Left cardiac atrium (tissue), 4 donors: Measurements from ENCODE around the gene SLC7A9. TPM values are rescaled to one million over a fixed set of nuclear protein-coding genes. Genes with fewer than 3 reads are reported as not detected.
"Not testable (repeated sequence)": the region's sequence is repeated elsewhere in the genome, so short reads cannot be mapped to it uniquely, and the experiment has no call there.

Experiments
- ATAC-seq, 2 donors: fragments of 200-7000 bp; cut with Tn5 transposase; one replicate each; pipeline ENCODE4 v1.9.1; 2020; ENCODE audit warnings: mild to moderate bottlenecking in 2 of 2, moderate library complexity in 2 of 2
- DNase-seq: peaks from one replicate; pipeline ENCODE4 v3.0.0-alpha.2; 2020
- intact Hi-C, 2 donors: fragments of 100-400 bp; cut with DNase I; formaldehyde crosslinking; loops; one replicate each; pipeline versions ENCODE4 v1.14.1 to v1.15.1; 2022 to 2023
- total RNA-seq, 2 donors: library from RNA; stranded (reverse); fragmentation: NEBNext Ultra II Directional; extraction: Animal tissue kit (Norgen Biotek cat#: 25700); gene quantifications; one replicate each; pipeline ENCODE4 v1.2.1, GENCODE V29; 2021
- donor health status: DM: no; HTN: yes; CAD: no.
- donor health status: DM: no; HTN: yes; CAD: no; lungs with severe emphysema.
- donor health status: DM: yes; HTN: yes; CAD: no.
- donor health status: Dilated cardiomyopathy.

Gene SLC7A9
- total RNA-seq, 2 donors from 2014 or later = 0.13 to 0.24 TPM

DNA sequence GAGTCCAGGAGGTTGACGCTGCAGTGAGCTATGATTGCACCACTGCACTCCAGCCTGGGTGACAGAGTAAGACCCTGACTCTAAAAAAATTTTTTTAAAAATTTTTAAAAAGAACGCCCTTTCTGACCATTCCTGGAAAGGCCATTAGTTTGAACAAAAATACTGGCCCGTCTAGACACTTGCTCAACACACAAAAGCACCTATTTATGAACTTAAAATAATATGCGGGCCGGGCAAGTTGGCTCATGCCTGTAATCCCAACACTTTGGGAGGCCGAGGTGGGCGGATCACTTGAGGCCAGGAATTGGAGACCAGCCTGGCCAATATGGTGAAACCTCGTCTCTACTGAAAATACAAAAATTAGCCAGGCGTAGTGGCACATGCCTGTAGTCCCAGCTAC lies 2.1 kb downstream of the SLC7A9 start:
- intact Hi-C loops, ATAC-seq, DNase-seq: not testable (repeated sequence)

- intact Hi-C loops = no loop called here
- DNase-seq (no peak), ATAC-seq (no peak)
Observed at GRCh38 chr19:32866564-32867265, 2.9 kb downstream of the SLC7A9 start.

DNA sequence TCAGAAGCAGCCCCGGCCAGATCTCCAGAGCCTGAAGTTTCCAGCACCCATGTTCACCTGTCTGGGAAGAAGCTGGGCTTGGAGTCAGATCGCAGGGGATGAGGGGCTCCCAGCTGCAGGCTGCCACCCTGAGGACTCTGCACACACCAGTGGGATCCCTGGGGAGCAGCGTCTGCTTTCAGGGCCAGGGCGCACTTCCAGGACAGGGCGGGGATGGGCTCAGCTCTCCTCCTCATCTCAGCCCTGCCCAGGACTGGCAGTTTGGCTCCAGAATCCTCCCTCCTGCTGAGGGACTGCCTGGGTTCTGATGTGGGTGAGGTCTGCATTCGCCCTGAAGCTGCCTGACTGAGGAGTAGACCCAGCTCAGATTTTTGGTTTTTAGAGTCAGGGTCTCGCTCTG lies 3.5 kb downstream of the SLC7A9 start:
- DNase-seq = no peak
- intact Hi-C loops = no loop called here
- no peak for ATAC-seq

- no peak for DNase-seq
- ATAC-seq = no peak
- intact Hi-C loops = no loop called here
Observed at GRCh38 chr19:32865326-32865725, 4.2 kb downstream of the SLC7A9 start.

- no peak for ATAC-seq
- DNase-seq = no peak
- intact Hi-C loops = no loop called here
Observed at GRCh38 chr19:32864318-32865007, 5.1 kb downstream of the SLC7A9 start.

DNA sequence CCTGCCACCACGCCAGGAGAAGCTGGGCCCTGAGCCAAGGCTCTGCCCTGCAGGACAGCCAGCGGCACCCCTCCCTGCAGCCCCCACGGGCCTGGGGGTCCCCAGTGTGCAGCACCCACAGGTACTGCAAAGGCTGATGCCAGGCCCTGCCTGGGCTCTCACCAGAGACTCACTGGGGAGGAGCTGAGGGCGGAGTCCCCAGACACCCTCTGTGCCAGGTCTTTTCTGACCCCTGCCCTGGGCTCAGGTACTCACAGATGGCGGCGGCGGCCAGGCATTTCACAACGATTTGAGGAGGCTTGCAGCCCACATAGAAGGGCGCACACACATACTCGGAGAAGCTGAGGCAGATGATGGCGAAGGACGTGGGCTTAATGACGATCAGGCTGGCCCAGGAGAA lies 5.7 kb downstream of the SLC7A9 start:
- no peak for ATAC-seq
- DNase-seq = no peak
- intact Hi-C loops = no loop called here

DNA sequence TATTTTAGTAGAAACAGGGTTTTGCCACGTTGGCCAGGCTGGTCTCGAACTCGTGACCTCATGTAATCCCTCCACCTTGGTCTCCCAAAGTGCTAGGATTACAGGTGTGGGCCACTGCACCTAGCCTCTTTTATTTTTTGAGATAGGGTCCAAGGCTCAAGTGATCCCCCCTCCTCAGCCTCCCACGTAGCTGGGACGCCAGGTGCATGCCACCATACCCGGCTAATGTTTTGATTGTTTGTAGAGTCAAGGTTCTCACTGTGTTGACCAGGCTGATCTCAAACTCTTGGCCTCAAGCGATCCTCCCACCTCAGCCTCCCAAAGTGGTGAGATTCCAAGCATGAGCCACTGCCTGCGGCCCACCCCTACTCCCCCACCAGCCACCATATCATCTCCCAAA lies 6.3 kb downstream of the SLC7A9 start:
- intact Hi-C loops = no loop called here
- DNase-seq (no peak), ATAC-seq (no peak)

DNA sequence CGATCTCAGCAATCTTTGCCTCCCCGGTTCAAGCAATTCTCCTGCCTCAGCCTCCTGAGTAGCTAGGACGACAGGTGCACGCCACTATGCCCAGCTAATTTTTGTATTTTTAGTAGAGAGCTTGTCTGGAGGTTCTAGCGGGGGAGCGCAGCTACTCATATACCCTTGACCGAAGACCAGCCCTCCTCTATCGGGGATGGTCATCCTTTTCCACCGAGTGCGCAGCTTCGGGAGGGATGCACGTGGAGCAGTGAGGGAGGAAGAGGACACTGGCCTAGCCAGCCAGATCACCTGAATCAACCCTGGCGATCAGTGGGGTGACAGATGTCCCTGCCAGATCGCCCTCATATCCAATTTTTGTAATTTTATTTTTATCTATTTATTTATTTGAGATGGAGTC lies 6.8 kb downstream of the SLC7A9 start:
- ATAC-seq (no peak), DNase-seq (no peak)
- intact Hi-C loops = no loop called here

GRCh38 chr19:32862173-32862572 lies 7.4 kb downstream of the SLC7A9 start:
- ATAC-seq (no peak), DNase-seq (no peak)
- intact Hi-C loops = no loop called here

DNA sequence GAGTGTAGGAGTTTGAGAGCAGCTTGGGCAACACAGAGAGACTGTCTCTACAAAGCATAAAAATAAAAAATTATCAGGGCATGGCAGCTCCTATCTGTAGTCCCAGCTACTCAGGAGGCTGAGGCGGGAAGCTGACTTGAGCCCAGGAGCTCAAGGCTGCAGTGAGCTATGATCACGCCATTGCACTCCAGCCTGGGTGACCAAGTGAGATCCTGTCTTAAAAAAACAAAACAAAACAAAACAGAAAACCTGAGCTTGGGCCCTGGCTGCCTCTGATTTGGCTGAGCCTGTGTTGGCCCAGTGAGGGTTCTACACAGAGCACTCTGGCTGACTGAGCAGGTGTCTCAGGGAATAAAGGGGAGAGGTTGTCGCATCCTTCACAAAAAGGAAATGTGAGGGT lies 8.0 kb downstream of the SLC7A9 start:
- intact Hi-C loops = no loop called here
- DNase-seq (no peak), ATAC-seq (no peak)

DNA sequence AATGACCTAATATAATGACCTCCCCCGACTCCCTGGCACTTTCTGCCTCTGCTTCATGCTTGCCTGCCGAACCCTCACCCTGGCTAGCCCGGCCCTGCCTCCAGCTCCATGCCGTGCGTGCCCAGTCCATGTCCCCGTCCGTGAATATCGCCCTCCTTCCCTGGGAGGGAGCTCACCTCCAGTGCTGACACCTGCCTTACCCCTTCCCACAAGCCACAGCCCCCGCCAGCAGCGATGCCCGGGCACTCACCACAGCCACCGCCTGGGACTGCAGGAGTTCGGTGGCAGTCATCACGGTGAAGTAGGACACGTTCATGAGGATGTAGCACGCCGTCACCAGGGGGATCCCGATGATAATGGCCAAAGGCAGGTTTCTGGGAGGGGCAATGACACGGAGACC lies 10.0 kb downstream of the SLC7A9 start:
- intact Hi-C loops = no loop called here
- DNase-seq = no peak
- ATAC-seq = no peak

DNA sequence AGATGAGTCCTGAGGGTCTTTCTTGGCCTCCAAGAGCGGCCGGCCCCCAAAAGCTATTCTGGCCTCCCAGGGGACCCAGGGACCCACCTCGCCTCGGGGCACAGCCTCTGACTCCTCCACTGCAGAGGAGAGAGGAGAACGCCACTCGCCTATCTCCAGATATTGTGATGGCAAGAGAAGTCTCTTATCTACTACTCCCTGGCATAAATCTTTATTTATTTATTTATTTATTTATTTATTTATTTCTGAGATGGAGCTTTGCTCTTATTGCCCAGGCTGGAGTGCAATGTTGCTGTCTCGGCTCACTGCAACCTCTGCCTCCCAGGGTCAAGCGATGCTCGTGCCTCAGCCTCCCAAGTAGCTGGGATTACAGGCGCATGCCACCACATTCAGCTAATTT lies 11.0 kb downstream of the SLC7A9 start:
- no peak for DNase-seq

GRCh38 chr19:32858155-32858554 lies 11.4 kb downstream of the SLC7A9 start:
- DNase-seq (no peak), ATAC-seq (no peak)
- intact Hi-C loops = no loop called here

More for the DNA sequence above, 11.0 kb downstream of the SLC7A9 start:
- ATAC-seq = no peak
- intact Hi-C loops = no loop called here

DNA sequence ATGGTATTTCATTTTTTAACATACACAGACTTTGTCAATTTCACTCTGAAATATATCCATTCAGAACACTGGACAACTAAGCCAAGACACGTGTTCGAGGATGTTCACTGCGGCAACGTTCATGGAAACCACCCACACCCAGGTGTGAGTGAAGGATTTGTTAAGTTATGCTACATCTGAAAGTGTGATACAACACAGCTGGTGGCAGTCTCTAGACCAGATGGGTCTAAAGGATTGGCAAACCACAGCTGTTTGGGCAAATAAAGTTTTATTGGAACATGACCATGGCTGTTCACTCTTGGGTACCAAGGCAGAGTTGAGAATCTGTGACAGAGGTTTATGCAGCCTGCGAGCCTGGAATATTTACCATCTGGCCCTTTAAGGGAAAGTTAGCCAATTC lies 12.0 kb downstream of the SLC7A9 start:
- no peak for ATAC-seq

DNA sequence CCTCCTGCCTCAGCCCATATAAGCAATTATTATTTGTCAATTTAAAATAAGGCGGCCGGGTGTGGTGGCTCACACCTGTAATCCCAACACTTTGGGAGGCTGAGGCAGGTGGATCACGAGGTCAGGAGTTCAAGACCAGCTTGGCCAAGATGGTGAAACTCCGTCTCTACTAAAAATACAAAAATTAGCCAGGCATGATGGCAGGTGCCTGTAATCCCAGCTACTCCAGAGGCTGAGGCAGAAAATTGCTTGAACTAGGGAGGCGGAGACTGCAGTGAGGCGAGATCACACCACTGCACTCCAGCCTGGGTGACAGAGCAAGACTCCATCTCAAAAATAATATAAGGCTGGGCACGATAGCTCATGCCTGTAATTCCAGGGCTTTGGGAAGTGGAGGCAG lies 12.7 kb downstream of the SLC7A9 start:
- intact Hi-C loops, ATAC-seq: not testable (repeated sequence)

More for the DNA sequence above, 12.0 kb downstream of the SLC7A9 start:
- DNase-seq = no peak
- intact Hi-C loops = no loop called here

DNA sequence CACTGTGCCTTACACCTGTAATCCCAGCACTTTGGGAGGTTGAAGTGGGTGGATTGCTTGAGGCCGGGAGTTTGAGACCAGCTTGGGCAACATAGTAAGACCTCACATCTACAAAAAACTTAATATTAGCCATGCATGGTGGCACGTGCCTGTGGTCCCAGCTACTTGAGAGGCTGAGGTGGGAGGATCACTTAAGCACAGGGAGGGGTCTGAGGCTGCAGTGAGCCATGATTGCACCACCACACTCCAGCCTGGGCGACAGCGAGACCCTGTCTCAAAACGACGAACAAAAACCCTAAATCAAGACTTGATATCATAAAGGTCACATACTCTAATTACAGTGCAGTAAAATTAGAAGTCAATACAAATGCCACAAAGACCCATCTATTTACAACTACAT lies 17.4 kb downstream of the SLC7A9 start:
- ATAC-seq = no peak
- intact Hi-C loops = no loop called here
- no peak for DNase-seq

More for the DNA sequence above, 12.7 kb downstream of the SLC7A9 start:
- DNase-seq = not testable (repeated sequence)

DNA sequence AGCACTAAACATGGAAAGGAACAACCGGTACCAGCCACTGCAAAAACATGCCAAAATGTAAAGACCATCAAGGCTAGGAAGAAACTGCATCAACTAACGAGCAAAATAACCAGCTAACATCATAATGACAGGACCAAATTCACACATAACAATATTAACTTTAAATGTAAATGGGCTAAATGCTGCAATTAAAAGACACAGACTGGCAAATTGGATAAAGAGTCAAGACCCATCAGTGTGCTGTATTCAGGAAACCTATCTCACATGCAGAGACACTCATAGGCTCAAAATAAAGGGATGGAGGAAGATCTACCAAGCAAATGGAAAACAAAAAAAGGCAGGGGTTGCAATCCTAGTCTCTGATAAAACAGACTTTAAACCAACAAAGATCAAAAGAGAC lies 21.5 kb downstream of the SLC7A9 start:
- ATAC-seq, intact Hi-C loops, DNase-seq: not testable (repeated sequence)

- no peak for DNase-seq
- ATAC-seq = no peak
- intact Hi-C loops = no loop called here
Observed at GRCh38 chr19:32843716-32844245, 25.8 kb downstream of the SLC7A9 start.

GRCh38 chr19:32842061-32842460 lies 27.5 kb downstream of the SLC7A9 start:
- DNase-seq (no peak), ATAC-seq (no peak)
- intact Hi-C loops = no loop called here

DNA sequence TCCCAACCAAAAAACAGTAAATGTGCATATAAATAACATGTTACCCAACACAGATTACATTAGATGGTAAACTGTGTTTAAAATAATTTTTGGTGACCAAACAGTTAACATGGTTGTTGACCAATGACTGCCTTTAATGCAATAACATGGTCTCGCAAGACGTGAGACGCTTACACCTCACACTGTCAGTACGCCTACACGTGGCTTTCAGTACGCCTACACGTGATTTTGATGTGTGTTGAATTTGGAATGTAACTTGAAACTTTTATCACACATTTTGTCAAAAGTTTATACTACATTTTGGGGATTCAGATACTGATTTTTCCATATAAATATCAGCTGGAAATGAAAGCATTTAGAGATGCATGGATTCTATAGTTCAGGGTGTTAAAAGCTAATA lies 32.0 kb downstream of the SLC7A9 start:
- ATAC-seq (no peak), DNase-seq (no peak)
- intact Hi-C loops = no loop called here

GRCh38 chr19:32833388-32833787 lies 36.2 kb downstream of the SLC7A9 start:
- ATAC-seq, DNase-seq, intact Hi-C loops: not testable (repeated sequence)
